Fibroblast of skin of left quadriceps (primary cell): Measurements from ENCODE around the gene ARHGAP8.

Source experiments
- DNase-seq, 2 experiments: peaks; one replicate each; pipeline ENCODE4 v3.0.0-alpha.2; 2013; ENCODE audit warnings: low read depth in 2 of 2

ARHGAP8 gene

DNA sequence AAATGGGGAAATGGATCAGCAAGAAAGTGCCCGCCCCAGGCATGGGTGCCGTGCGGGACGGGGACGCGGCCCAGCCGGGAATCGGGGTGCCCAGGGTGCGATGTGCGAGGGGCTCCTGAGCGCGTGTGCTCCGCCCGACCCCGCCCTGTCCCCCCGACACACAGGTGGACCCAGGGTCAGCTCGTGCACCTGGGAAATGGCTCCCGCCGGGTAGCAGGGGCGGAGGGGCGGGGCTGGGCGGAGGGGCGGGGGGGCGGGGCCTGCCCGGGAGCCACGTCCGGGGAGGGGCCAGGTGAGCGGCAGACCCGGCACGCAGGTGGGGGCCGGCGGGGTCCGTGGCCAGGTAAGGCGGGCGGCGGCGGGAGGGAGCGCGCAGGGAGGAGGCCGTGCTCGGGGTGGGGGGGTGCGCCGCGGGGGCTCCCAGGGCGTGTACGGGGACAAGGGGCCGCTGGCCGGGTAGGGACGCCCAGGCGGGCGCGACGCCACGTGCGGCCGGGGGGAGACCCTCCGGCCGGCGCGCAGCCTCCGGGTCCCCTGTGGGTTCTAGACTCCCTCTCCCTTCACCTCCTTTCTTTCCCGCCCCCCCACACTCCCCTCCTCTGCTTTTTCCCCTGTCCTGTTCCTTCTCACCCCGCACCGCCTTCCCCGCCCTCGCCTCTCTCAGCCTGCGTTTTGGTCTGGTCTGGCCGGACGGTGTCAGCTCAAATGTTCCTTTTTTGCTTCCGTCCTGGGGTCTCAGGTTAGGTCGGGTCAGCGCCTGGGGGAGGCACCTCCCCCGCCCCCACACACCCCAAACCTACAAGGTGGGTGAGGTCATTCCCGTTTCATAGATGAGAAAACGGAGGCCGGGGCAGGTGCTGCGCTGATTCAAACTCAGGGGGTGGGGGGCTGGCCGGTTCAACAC is at the start of gene ARHGAP8:
TSS of gene ARHGAP8 (plus strand) at position 291 of the 904 bp plus-strand sequence. CDS start 33,953 bp downstream, outside the sequence.
- DNase-seq, result no peak

DNA sequence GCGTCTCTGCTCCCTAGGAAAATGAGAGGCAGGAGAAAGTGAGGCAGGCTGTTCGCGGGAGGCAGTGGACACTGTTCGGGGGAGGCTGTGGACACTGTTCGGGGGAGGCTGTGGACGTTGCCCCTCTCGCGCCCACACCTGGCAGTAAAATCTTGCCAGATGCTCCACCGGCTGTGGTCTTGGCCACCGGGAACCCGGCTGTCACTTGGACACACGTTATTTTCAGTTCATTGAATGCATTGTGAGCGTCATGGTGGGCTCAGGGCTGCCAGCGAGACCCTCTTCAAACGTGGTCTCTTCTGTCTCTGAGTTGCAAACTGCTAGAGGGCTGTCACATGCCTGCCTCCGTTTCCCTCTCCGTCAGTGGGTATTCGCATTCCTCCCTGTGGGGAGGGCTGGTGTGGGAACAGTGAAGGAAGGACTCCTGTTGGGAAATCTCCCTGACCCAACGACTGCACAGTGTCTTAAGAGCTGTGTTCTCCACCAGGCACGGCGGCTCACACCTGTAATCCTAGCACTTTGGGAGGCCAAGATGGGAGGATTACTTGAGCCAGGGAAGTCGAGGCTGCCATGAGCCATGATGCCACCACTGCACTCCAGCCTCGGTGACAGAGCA is 49.0 kb upstream of the ARHGAP8 start:
- no peak for DNase-seq

DNA sequence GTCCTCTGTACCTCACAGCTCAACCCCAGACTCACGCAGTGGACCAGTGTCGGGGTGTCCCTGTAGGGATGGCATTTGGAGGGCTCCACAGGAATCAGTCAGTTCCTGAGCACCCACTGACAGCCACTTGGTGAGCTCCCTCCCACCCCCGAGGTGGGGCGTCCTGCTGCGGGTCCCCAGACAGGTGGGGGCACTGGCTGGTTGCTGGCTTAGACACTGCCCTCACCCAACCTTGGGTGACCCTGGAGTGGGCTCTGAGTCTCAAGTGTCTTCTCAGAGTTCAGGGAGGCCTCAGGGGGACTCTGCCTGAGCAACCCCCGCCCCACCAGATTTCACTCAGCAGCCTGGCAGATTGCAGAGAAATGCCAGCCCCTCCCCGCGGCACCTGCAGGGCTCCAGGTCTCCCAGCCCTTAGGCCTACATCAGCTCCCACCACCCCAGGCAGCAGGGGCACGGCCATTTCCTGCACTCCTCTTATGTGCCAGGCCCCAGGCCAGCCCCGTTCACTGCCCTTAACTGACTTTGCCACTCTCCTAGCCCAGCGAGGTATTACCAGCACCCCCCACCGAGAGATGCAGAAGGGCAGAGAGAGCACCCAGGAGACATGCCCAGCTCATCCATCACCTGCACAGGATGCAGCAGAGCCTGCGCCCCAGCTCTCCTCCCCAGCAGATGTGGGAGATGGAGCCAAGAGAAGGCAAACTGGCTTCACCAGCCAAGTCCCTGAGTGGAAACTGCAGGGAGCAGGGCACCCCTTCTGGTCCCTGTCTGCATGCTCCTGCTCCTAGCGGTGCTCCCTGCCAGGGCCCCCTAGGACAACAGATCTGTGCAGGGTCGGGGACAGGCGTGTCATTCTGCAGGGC is 48.0 kb upstream of the ARHGAP8 start:
- no peak for DNase-seq

DNA sequence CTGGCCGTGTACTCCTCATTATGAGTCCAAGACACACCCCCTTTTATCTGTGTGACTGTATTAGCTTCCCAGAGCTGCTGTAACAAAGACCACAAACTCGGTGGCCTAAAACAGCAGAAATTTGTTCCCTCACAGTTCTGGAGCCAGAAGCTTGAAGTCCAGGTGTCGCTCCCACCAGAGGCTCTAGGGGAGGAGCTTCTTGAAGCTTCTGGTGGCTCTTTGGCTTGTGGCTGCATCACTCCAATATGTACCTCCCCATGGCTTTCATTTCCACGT is 47.4 kb upstream of the ARHGAP8 start:
- no peak for DNase-seq

DNA sequence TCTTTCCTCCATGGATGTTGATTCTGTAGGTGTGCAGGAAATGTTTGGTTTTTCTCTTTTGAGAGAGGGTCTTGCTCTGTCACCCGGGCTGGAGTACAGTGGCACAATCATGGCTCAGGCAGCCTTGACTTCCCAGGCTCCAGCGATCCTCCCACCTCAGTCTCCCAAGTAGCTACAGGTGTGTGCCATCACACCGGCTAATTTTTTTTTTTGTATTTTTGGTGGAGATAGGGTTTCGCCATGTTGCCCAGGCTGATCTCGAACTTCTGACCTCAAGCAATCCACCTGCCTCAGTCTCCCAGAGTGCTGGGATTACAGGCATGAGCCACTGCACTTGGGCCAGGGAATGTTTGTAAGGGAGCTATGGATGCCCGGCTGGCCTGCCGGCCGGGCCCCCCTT is 45.9 kb upstream of the ARHGAP8 start:
- DNase-seq, result no peak

DNA sequence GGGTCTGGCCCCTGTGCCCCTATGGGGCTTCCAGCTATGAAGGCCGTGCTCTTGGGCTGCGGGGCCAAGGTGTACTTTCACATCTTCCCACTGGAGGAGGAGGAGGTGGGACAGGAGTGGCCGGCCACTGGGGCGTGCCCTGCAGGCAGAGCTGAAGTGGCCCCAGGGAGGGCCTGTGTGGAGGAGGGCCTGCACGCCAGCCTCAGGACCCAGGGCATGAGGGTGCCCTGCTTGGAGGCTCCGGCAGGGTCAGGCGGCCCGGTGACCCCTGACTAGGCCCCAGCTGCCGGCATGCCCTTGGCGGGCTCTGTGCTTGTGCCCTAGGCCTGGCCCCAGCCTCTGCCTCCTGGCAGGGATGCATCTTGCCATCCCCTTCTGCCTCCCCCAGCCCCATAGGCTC is 45.2 kb upstream of the ARHGAP8 start:
- DNase-seq, result no peak

DNA sequence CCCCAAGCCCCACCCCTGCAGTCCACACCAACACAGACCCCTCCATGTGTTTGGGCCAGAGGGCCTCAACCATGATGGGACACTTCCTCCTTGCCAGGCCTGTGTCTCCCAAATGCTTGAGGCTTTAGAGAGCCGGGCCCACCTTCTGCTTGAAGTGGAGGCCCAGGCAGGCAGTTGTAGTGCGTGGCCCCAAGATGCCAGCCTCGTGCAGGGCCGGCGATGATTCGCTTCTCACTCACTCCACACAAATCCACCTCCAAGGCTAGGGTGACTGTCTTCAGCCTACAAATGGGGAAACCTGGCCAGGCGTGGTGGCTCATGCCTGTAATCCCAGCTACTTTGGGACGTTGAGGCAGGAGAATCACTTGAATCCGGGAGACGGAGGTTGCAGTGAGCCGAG is 44.6 kb upstream of the ARHGAP8 start:
- no peak for DNase-seq

DNA sequence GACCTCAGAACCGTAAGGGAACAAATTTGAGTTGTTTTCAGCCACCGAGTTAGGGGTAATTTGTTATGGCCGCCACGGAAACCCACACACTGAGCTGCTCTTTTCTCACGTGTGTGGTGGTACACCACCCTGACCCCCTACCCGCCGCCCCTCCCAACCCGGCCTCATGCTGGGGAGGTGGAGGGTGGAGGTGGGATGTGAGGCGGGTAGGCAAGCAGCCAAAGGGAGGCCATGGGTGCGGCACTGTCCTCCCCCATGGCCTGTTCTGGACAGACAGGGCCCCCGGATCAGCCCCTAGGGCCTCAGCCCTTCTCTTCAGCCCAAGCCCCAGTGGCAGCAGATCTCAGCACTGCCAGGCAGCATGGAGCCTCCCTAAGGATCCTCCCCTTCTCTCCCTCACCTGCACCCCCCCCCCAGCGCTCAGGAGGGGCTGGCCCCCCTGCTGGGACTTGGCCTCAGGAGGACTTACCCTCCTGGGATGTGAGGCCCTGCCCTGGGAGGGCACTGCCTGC is 42.4 kb upstream of the ARHGAP8 start:
- no peak for DNase-seq

DNA sequence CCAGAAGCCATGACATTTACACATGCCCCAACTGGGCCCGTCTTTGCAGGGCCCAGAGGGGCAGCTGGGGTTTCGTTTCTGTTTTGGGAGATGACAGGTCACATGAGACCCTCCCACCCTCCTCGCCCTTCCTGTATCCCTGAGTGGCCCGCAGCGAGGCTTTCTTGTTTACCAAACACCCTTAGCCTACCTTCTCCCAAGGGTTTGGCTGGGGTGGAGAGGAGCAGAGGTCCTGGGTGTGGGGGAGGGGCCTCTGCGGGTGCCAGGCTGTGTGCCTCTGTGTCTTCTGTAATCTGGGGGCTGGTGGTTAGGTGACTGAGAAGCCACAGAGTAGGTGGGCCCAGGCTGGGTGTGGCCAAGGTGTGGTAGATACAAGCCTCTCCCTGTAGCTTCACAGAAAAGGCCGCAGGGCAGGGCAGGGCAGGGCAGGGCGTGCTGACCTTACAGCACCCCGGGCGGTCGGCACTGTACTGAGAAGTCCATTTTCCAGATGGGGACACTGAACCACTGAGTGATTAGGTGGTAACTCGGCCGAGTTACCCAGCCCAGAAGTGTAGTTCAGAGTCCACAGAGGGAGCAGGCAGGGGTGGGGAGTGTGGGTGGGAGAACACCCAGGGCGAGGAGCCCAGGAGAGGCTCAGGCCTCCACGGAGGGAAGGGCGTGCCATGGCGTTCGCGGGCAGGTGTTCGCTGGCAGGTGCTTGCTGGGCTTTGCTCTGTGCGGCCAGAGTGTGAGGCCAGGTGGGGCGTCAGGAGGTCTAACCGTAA is 41.7 kb upstream of the ARHGAP8 start:
- no peak for DNase-seq

DNA sequence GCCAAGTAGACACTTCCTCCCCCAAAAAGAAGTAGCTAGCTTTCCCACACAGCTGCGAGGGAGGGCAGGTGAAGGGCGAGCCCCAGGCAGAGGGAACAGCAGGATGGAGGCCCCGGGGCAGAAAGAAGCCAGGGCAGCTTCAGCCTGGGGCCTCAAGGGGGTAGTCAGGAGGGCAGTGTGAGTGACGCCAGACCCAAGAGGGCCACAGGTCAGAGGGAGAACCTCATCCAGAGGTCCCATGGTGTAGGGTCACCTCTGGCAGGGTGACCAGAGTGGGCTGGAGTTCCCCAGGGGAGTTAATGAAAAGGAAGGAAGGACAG is 41.2 kb upstream of the ARHGAP8 start:
- DNase-seq, result no peak

DNA sequence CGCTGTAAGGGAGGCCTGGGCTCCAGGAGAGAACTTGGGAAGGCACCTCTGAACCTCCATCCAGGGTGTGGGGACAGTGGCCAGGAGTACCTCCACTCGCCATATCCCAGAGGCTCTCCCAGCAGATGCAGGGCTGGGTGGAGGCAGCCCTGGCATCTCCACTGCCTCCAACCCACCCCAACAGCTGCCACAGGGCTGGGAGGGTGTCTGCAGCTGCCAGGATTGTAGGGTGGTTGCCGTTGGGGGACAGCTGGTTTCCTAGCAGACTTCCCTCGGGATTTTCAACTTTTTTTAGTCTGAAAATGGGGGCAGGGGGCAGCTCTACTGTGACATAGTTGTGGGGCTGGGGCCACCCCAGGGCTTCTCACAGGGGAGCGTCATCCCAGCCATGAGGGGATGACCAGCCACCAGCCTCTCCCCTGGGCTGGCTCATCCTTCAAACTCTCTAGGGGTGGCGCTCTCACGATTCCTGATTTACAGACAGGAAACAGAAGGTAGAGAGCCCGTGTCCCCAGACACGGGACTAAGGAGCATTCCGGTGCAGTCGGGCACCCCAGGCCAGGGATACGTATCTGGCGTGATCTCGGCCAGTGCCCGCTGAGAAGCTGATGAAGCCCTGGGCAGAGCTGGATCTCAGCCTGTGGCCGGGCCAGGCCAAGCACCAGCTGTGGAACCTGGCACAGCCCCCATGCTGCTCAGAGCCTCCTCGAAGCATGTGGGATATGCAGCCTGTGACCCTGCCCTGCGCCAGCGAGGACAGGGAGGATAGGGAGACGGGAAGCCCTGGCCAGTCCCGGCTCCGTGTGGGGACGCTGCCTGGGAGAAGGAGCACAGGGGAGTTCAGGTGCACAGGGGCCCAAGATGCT is 40.5 kb upstream of the ARHGAP8 start:
- DNase-seq, result no peak

DNA sequence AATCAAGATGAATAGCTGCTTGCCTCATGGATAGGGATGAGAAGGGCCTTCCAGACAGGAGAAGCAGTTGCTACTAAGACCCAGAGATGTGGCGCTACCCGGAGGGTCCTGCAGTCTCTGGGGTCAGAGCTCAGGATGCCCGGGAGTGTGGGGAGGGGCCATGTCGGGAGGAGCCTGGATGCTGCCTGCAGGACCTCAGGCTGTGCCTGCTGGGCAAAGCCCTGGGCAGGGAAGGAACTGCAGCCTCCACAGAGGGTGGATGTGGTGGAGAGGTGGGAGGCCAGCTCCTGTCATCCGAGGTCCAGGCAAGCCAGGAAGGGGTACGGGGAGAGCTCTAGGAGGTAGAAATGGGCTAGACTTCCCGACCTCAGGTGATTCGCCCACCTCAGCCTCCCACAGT is 39.4 kb upstream of the ARHGAP8 start:
- no peak for DNase-seq

DNA sequence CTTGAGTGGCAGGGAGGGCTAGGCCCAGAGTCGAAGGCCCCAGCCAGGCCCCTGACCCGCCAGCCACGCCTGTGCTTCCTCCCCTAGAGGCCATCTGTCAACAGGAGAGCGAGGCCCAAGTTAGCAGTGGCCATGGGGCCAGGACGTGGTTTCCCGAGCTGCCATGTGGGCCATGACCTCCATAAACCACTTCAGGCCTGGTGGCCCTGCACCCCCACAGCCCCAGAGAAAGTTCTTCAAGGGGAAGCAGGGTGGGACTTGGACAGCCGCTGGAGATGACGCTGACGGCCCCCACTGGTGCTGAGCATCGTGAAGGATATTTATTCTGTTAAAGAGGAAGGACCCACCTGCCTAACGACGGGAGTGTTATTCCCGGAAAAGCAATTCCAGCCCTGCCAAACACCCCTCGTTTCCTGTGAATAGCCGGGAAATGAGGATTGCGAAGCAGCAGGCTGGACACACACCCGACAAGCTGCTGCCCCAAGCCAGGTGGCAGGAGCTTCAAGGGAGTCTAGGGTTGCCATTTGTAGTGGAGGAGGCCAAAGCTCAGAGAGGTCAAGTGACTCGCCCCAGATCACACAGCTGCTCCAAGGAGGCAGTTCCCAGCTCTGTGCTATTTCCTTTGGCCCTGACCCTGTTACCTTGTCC is 37.5 kb upstream of the ARHGAP8 start:
- DNase-seq, result no peak

DNA sequence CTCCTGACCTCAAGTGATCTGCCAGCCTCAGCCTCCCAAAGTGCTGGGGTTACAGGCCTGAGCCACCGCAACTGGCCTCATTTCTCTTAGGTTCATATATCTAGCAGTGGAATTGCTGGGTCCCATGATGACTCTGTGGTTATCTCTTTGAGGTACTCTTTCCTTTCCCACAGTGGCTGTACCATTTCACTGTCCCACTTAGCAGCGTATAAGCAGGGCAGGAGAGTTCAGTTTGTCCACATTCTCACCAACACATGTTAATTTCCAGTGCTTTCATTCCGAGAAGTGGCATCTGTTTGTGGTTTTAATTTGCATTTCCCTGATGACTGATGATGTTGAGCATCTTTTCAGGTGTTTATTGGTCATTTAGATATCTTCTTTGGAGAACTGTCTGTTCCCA is 34.0 kb upstream of the ARHGAP8 start:
- DNase-seq, result no peak

DNA sequence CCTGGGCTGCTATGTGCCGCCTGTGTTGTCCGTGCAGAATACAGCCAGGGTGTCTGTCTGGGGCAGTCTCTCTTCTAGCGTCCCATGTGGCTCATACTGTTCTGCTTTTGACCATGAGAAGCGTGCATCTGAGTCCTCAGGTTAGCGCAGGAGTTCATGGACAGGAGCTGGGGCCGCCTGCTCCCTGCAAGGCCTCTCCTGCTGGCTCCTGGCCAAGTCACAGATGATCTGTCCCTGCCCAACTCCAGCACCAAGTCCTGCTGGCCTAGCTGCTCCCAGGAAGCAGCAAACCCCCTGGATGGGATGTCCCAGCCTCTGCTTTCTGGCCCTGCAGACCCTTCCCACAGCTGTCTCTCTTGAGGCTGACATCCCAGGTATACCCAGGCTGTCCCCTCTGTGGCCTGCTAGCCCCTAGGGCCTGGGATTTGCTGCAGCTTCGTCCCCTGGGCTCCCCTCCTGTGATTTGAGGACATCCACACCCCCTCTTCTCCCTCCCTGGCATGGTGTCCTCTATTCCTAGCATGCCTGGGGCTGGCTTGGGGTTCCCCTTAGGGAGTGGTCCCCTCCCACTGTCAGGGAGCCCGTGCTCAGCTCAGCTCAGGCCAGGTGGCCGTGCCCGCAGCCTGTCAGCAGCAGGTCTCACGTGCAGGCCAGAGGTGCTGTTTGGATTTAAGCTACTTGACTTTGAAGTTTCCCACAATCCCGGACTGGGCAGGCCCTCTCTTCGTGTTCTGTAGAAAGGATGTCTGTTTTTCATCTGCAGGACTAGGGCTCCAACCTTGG is 32.6 kb upstream of the ARHGAP8 start:
- no peak for DNase-seq

DNA sequence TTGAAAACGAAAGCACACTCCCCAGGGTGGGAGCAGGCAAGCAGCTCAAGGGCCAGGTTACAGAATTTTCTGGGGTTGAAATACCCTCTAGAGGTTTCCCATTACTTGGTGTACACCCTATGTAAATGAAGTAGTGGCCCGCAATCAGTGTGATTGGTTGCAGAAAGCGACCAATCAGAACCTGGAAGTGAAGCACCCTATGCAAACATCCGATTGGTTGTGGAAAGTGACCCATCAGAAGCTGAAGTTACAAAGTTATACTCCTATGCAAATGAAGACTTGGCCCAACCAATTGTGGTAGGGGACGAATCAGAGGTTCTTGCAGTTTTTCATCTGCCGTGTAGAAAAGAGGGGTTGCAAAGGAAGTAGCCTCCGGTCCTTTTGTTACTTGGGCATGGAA is 31.2 kb upstream of the ARHGAP8 start:
- no peak for DNase-seq

DNA sequence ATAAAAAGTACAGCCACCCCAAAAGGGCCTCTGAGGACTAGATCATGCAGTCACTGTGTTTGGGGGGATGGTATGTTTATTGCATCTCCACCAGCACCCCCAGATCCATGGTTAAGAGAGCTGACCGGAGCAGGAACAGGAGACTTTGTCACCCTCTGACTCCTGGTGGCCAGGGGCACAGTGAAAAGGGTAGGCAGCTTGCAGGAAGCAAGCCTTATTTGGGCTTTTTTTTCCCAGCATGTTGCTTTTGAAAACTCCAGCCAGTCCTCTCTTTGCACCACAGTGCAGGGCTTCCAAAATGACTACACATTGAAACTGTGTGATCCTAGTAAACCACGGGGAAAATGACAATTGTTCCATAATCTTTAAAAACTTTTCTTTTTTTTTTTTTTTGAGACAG is 29.8 kb upstream of the ARHGAP8 start:
- DNase-seq, result no peak

DNA sequence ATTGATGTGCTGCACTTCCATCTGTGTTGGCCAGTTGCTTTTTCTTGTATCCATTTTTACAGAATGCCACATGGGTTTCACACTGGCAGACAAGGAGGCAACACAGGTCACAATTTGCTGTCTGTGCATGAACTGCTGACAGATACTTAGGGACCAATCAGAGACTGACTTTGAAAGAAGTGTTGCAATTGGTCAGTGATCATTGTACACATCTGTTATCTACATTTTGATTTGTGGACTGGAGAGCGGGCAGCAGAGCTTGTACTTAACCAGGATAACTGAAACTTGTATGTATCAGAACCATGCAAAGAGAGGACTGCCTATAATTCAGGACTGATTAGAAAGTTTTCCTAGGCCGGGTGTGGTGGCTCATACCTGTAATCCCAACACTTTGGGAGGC is 28.6 kb upstream of the ARHGAP8 start:
- DNase-seq, result no peak

DNA sequence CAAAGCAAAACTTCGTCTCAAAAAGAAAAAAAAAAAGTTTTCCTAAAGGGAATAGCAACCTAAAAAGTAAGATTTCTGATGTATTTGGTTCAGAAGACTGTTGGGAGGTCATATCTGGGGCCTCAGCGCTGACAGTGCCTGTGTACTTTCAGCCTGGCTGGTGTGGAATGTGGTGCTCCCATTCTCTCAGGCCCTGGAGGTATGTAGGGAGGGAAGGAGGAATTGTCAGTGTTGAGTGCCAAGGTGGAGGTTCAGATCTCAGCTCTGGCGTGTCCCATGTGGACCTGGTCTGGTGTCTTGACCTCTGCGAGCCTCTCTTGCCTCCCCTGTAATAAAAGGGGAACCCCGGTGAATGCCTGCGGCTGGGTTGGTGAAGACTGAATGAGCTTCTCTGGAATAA is 28.0 kb upstream of the ARHGAP8 start:
- no peak for DNase-seq

DNA sequence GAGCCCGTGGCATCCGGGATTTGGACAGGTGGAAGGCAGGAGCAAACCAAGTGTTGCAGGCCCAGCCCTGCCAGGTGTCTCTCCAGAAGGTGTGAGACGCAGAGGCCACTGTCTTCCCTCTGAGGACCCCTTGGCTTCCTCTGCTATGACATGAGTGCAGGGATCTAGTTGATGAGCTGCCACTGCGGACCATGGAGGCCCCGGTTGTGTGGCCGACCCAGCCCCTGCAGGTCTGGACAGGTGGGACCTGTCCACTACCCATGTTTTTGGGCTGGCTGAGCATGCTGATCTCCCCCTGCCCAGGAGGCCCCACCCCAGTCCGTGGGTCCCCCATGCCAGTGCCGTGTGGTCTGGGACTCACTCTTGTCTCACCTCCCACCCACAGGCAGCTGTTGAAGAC is 27.5 kb upstream of the ARHGAP8 start:
- DNase-seq, result no peak
